HG03280 (cell line): ENCODE results near the gene ZDHHC1.
"Not testable (repeated sequence)": the region's sequence is repeated elsewhere in the genome, so short reads cannot be mapped to it uniquely, and the experiment has no call there.

ENCODE experiments used
- ATAC-seq: cut with Tn5 transposase; IDR thresholded peaks from one replicate; pipeline ENCODE4 v1.9.1; 2021; ENCODE audit warnings: mild to moderate bottlenecking, moderate library complexity; ENCODE audit not compliant: unreplicated experiment

Gene ZDHHC1

DNA sequence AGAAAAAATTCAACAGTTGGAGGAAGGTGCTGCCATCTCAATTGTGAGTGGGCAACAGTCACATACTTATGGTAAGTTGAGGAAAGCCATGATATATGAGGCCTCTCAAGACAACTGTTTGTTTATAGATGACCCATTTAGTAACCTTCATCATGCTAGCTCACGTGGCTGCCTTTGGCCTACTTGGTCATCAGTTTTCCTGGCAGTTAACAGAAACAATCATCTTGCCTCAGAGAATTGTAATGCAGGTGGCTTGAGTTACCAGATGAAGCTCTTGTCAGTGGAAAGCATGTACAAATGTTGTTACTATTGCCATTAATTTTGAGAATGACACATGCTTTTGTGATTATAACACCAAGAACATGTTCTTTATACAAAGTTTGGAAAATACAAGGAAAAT lies 37.6 kb downstream of the ZDHHC1 start:
- ATAC-seq, result no peak

DNA sequence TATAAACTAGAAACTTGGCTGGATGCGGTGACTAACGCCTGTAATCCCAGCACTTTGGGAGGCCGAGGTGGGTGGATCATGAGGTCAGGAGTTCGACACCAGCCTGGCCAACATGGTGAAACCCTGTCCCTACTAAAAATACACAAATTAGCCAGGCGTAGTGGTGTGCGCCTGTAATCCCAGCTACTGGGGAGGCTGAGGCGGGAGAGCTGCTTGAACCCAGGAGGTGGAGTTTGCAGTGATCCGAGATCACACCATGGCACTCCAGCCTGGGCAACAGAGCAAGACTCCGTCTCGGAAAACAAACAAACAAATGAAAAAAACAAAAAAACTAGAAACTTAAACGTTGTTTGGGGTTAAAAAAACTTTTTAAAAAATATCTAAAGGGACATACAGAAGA lies 40.3 kb downstream of the ZDHHC1 start:
- ATAC-seq, result not testable (repeated sequence)

GRCh38 chr16:67372664-67373063 lies 43.6 kb downstream of the ZDHHC1 start:
- no peak for ATAC-seq

GRCh38 chr16:67370661-67371060 lies 45.6 kb downstream of the ZDHHC1 start:
- no peak for ATAC-seq

DNA sequence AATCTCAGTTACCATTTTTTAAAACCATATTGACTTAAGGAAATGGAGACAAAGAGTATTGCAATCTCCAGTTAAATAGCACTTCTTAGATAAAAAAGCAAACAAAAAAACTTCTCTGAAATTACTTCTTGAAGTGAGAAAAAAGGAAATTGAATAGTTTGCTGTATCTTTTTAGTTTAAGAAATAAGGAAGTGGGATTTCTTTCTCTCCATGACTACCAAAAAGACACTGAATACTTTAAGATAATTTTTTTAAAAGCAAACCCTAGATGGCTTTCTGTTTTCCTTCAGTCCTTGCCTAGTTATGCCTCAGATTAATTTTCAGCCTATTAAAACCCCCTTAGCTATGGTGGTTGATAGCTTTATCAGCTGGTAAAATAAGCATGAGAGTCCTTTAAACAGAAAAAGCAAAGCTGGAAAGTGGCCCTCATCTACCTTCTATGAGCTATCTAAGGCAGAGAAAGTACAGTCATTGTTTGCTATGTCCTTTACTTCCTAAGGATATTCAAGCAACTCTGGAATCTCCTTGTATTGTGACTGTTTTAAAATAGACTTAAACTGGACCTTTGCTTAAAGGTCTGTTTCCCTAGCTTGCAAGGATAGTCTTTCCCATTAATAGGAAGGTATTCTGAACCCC lies 51.6 kb downstream of the ZDHHC1 start:
- ATAC-seq, result no peak

DNA sequence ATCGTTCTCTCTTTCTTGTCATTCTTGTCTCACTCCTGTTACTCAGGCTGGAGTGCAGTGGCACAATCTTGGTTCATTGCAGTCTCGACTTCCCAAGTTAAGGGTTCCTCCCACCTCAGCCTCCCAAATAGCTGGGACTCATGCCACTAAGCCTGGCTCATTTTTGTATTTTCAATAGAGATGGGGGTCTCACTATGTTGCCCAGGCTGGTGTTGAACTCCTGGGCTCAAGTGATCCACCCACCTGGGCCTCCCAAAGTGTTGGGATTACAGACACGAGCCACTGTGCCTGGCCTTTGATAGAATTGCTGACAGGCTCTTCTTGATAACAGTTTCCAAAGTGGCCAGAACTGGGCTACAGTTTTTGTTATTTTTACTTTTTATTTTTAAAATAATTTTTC lies 55.2 kb downstream of the ZDHHC1 start:
- ATAC-seq, result no peak

DNA sequence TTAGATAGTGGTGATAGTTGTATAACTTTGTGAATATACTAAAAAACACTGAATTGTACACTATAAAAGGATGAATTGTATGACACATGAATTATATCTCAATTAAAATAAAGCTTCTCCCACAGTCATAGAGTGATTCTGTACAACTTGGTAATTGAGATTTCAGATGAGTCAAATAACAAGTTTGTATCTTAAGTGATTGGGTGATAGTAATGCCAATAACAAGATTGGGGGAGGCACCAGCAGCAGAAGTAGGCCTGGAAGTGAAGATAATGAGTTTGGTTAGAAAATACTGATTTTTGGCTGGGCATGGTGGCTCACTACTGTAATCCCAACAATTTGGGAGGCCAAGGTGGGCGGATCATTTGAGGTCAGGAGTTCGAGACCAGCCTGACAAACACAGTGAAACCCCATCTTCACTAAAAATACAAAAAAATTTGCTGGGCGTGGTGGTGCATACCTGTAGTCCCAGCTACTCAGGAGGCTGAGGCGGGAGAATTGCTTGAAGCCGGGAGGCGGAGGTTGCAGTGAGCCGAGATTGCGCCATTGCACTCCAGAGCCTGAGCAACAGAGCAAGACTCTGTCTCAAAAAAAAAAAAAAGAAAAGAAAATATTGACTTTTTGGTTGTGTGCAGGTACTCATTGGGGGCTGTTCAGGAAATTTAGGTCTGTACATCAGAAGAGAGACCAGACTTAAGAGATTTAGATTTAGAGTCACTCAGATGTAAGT lies 56.6 kb downstream of the ZDHHC1 start:
- ATAC-seq, result not testable (repeated sequence)

GRCh38 chr16:67357561-67357960 lies 58.7 kb downstream of the ZDHHC1 start:
- no peak for ATAC-seq

DNA sequence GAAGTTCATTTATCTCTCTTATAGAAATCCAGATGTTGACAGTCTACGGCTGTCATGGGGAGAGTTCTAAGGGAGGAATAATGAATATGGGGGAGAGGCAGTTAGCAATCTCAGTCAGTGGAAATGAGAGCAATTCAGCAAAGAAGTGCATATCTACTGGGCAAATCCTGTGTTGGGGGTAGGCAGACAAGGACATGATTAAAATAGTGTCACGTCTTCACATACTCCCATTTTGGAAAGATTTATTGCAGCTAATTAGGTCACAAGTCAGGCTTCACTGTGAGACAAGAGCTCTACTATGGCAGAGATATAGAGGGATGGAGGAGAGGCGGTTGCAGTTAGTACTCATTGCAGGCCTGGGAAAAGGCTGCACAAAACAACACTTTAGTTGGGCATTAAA lies 59.9 kb downstream of the ZDHHC1 start:
- ATAC-seq, result no peak

DNA sequence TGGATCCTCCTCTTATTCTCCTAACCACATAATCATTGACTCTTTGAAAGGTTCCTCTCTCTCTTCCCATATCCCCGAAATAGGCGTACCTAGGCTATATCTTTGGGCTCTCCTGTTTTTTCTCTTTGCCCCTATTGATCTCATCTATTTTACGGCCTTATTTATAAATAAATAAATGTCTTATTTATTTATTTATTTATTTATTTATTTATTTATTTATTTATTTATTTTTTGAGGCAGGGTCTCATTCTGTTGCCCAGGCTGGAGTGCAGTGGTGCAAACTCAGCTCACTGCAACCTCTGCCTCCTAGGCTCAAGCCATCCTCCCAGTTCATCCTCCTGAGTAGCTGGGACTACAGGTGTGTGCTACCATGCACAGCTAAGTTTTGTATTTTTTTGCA lies 63.8 kb downstream of the ZDHHC1 start:
- not testable (repeated sequence) for ATAC-seq

DNA sequence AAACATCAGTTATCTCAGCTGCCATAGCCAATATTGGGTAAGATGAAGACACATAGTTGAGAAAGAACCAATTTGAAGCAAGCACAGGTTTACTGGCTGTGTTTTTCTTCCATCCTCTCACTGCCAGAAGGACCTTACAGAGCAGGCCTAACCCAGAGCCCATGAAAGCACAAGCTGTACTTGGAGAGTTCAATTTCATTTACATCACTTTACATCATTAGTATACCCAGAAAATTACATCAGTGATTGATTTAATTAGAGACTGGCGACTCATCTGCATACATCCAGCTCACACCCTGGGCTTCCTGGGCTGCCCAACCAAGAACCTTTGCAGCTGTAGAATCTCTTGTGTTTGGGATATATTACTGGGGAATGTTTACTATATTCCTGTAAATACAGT lies 66.0 kb downstream of the ZDHHC1 start:
- no peak for ATAC-seq

DNA sequence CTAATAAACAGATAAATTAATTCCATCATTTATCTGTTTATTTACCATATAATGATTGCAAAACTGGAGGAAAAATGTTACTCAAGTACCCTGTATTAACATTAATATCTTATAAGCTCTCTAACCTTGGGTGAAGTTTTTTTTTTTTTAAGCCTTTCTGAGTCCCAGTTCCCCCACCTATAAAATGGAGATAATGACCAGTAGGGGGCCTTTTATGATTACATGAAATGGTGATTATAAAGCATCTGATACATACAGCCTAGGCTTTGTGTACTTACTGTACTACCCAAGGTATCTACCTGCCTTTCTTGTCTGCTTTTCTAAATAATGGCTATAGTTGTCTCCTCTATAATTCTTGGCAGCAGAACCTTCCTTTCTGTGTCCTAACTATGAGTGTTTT lies 67.1 kb downstream of the ZDHHC1 start:
- no peak for ATAC-seq

DNA sequence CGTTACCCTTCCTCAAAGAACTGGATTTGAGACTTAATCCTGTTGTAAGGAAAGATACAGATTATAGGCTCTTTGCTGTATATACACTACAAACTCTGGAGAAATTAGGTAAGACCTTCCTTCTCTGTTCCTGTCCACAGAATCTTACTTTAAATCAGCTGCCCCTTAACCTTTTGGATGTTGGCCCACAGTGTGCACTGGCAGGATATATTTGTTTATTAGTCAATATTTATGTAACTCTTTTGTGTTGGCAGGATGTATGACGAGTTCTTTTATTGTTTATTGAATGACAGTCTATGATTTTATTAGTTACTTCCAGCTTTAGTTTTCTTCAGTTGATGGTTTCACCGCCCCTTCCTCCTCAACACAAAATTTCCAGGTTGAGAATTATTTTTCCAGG lies 69.9 kb downstream of the ZDHHC1 start:
- ATAC-seq, result no peak

DNA sequence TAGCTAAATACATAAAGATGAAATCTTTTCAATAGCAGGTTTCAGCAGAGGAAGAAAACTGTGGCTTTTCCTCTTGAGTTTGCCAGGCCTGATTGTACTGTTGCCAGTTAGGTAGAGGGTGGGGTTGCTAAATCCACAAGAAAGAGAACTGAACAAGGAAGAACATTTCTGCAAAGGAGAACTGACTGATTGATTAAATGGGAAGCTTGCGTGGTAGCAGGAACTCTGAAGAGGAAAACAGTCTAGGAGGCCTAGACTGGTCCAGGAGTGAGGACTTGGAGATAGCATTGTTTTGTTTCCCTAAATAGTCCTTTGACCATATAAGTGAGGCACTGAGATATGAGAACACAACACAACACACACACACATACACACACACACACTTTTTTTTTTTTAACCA lies 70.9 kb downstream of the ZDHHC1 start:
- no peak for ATAC-seq
